Gastrocnemius medialis (tissue), 4 donors: ENCODE measurements around the gene ALDH3A2. TPM values are rescaled to one million over a fixed set of nuclear protein-coding genes. Genes with fewer than 3 reads are reported as not detected.

Experiments used
- ATAC-seq, 2 donors: fragments of 150-250 bp; one replicate each; pipeline ENCODE4 v1.9.1; 2016
- DNase-seq, 2 donors: peaks; one replicate each; pipeline ENCODE4 v3.0.0-alpha.2; 2019
- H3K27ac ChIP-seq, 4 donors: fragments of 200-600 bp; sonication (generic); 1 replicate in 1 of 4; 2 replicates in 3 of 4; pipeline ENCODE4 v1.5.1; 2016 to 2018; ENCODE audit warnings: mild to moderate bottlenecking in 2 of 4, moderate library complexity in 1 of 4
- H3K27me3 ChIP-seq, 3 donors: fragments of 200-600 bp; sonication (generic) in 2 of 3; 1 replicate in 1 of 3; 2 replicates in 2 of 3; pipeline versions ENCODE4 v1.5.1 to v1.6.0; 2016 to 2019; ENCODE audit warnings: mild to moderate bottlenecking in 1 of 3, moderate library complexity in 1 of 3
- H3K36me3 ChIP-seq, 2 donors: fragments of 200-600 bp; sonication (generic) in 1 of 2; one replicate each; pipeline ENCODE4 v1.5.1; 2017 to 2018
- H3K4me1 ChIP-seq, 2 donors: fragments of 200-600 bp; sonication (generic) in 1 of 2; one replicate each; pipeline ENCODE4 v1.5.1; 2016 to 2017; ENCODE audit warnings: mild to moderate bottlenecking in 2 of 2
- H3K4me3 ChIP-seq, 4 donors: fragments of 200-600 bp; sonication (generic) in 3 of 4; 1 replicate in 1 of 4; 2 replicates in 3 of 4; pipeline ENCODE4 v1.5.1; 2016 to 2019; ENCODE audit warnings: mild to moderate bottlenecking in 2 of 4
- H3K9me3 ChIP-seq, 3 donors: fragments of 200-600 bp; sonication (generic) in 2 of 3; 1 replicate in 1 of 3; 2 replicates in 2 of 3; pipeline ENCODE4 v1.5.1; 2016 to 2019
- POLR2A ChIP-seq, 2 donors: fragments of 450-650 bp; IDR thresholded peaks; one replicate each; pipeline ENCODE4 v1.6.1; 2017; ENCODE audit warnings: antibody characterized with exemption in 2 of 2, mild to moderate bottlenecking in 2 of 2, moderate library complexity in 2 of 2
- in situ Hi-C, 4 donors: fragments of 200-750 bp; cut with MboI; loops; one replicate each; pipeline versions ENCODE4 v1.15.0 to v1.8.0; 2017; ENCODE audit warnings: low sequenced_read_pairs in 4 of 4
- intact Hi-C: fragments of 100-400 bp; cut with DNase I; formaldehyde crosslinking; loops from one replicate; pipeline ENCODE4 v1.15.1; 2023; ENCODE audit warnings: low total_unique reads
- total RNA-seq, 4 donors: library from RNA; depleted of rRNA; stranded (reverse); fragments of >200 nt; gene quantifications; one replicate each; pipeline versions ENCODE4 v1.1.0 to v1.2.3, GENCODE V29; 2016
- TF ChIP-seq, protein P1 (sequence below), 5 experiments: fragments of 450-650 bp in 3 of 5; fragments of 200-600 bp in 2 of 5; sonication (generic) in 2 of 5; IDR thresholded peaks in 4 of 5; conservative IDR thresholded peaks in 1 of 5; 1 replicate in 4 of 5; 2 replicates in 1 of 5; pipeline ENCODE4 v1.5.1; 2016 to 2019; ENCODE audit warnings: antibody characterized with exemption in 5 of 5, mild to moderate bottlenecking in 3 of 5, moderate library complexity in 3 of 5

ALDH3A2 gene
- total RNA-seq, 4 donors from 2014 or later: 87.6 to 117 (median 98.2) TPM

DNA sequence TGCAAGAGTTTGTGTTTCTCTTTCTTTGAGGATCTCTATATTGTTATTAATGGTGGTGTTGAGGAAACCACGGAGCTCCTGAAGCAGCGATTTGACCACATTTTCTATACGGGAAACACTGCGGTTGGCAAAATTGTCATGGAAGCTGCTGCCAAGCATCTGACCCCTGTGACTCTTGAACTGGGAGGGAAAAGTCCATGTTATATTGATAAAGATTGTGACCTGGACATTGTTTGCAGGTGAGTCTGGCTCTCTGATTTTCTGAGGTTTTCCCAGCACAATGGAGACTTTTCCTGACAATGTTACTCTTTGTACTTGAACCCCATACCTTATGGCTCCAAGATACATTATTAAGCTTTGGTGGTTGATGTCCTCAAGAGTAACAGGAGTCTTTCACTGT is 7.8 kb downstream of the ALDH3A2 start:
- no peaks in the 10 kb centered on the region for H3K9me3 ChIP-seq
- H3K36me3 ChIP-seq: peaks cover 0 to 48% of the 10 kb centered on the region in 2 donors
- no peak for DNase-seq
- H3K27me3 ChIP-seq: no peaks in the 10 kb centered on the region
- peaks cover 22 to 24% of the 10 kb centered on the region in 2 donors for H3K4me1 ChIP-seq
- H3K4me3 ChIP-seq: no peak overlapping the region
- no peak for ATAC-seq
- no peak overlapping the region for H3K27ac ChIP-seq
- intact Hi-C loops (no loop called here), in situ Hi-C loops (no loop called here)
- TF ChIP-seq, protein P1, sequence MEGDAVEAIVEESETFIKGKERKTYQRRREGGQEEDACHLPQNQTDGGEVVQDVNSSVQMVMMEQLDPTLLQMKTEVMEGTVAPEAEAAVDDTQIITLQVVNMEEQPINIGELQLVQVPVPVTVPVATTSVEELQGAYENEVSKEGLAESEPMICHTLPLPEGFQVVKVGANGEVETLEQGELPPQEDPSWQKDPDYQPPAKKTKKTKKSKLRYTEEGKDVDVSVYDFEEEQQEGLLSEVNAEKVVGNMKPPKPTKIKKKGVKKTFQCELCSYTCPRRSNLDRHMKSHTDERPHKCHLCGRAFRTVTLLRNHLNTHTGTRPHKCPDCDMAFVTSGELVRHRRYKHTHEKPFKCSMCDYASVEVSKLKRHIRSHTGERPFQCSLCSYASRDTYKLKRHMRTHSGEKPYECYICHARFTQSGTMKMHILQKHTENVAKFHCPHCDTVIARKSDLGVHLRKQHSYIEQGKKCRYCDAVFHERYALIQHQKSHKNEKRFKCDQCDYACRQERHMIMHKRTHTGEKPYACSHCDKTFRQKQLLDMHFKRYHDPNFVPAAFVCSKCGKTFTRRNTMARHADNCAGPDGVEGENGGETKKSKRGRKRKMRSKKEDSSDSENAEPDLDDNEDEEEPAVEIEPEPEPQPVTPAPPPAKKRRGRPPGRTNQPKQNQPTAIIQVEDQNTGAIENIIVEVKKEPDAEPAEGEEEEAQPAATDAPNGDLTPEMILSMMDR (IDR thresholded peaks at IDR 0.05 in 4 of 5, conservative IDR thresholded peaks at IDR 0.05 in 1 of 5): no peak
- no peak for TF ChIP-seq POLR2A (IDR thresholded peaks at IDR 0.05)

DNA sequence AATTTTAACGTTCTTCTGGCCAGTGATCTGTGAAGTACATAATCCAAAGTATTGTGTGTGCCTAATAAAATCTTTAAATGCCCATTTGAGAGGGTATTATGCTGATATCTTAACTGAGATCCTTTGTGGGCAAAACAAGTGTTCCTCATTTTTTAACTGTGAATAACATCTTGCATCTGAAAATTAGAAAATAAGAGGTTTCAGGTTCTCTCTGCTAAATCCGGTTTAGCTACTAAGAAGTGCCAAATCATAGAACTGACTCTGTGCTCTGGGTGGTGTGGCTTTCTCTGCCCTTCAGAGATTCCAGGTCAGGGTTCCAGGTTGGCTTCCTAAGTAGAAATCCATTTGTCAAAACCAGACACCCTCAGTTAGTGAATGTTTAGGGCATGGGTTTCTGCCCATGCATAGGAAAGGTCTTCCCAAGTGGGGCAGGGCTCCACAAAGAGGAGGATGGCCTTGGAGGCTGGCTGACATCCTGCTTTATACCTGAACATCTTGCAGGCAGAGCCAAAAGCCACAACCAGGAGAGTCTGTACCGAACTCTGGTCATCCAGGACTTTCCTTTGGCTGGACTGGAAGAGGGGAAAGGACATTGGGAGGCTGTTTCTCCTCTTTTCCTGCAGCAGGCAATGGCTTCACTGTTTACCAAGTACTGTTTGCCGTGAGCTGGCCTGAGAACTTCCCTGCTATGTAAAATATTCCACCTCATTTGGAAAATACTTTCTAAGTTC is 8.5 kb downstream of the ALDH3A2 start:
- in situ Hi-C loops: no loop called here
- no peak for TF ChIP-seq POLR2A (IDR thresholded peaks at IDR 0.05)
- TF ChIP-seq, protein P1 (IDR thresholded peaks at IDR 0.05 in 4 of 5, conservative IDR thresholded peaks at IDR 0.05 in 1 of 5): no peak
- no peaks in the 10 kb centered on the region for H3K9me3 ChIP-seq

DNA sequence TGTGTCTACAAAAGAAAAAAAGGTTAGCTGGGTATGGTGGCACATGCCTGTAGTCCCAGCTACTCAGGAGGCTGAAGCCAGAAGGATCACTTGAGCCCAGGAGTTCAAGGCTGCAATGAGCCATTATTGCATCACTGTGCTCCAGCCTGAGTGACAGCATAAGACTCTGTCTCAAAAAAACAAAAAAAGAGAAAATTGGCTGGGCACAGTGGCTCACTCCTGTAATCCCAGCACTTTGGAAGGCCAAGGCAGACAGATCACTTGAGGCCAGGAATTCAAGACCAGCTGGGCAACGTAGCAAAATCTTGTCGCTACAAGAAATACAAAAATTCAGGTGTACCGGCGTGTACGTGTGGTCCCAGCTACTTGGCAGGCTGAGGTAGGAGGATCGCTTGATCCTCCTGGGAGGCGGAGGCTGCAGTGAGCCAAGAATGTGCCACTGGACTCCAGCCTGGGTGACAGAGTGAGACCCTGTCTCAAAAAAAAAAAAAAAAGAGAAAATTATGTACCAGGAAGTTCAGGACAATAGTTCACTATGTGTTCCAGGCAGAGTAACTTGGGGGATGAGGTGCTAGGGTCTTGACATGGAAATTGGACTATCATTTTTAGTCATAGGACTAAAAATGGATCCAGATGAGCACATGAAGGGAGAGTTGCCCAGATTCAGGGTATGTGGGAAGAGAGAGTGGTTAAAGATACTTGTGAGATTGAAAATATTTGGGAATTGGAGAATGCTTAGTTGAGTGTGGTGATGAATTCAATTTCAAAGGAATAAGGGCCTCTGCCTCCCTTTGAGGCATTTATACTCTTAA is 11.0 kb downstream of the ALDH3A2 start:
- H3K36me3 ChIP-seq: peaks cover 0 to 40% of the 10 kb centered on the region in 2 donors
- in situ Hi-C loops (loop anchor here in 1 of 4 donors (10.0 kb wide), 1 partner anchor 75 kb away; no protein-coding TSS in a partner anchor), intact Hi-C loops (no loop called here)
- no peak overlapping the region for H3K4me3 ChIP-seq
- H3K9me3 ChIP-seq: no peaks in the 10 kb centered on the region
- peak overlapping the region; percentile 31 to 54 (median 42) for H3K27ac ChIP-seq
- peak in 1 of 2 donors; percentile 21 for ATAC-seq
- TF ChIP-seq POLR2A (IDR thresholded peaks at IDR 0.05): no peak
- TF ChIP-seq, protein P1 (IDR thresholded peaks at IDR 0.05 in 4 of 5, conservative IDR thresholded peaks at IDR 0.05 in 1 of 5): no peak
- peaks cover 19 to 21% of the 10 kb centered on the region in 2 donors for H3K4me1 ChIP-seq
- no peaks in the 10 kb centered on the region for H3K27me3 ChIP-seq
- no peak for DNase-seq

More for the DNA sequence above, 8.5 kb downstream of the ALDH3A2 start:
- peaks cover 0 to 48% of the 10 kb centered on the region in 2 donors for H3K36me3 ChIP-seq
- H3K27ac ChIP-seq: no peak overlapping the region
- no peak for ATAC-seq
- no peak overlapping the region for H3K4me3 ChIP-seq
- intact Hi-C loops: no loop called here
- H3K27me3 ChIP-seq: no peaks in the 10 kb centered on the region
- DNase-seq: no peak
- H3K4me1 ChIP-seq: peaks cover 15 to 17% of the 10 kb centered on the region in 2 donors

DNA sequence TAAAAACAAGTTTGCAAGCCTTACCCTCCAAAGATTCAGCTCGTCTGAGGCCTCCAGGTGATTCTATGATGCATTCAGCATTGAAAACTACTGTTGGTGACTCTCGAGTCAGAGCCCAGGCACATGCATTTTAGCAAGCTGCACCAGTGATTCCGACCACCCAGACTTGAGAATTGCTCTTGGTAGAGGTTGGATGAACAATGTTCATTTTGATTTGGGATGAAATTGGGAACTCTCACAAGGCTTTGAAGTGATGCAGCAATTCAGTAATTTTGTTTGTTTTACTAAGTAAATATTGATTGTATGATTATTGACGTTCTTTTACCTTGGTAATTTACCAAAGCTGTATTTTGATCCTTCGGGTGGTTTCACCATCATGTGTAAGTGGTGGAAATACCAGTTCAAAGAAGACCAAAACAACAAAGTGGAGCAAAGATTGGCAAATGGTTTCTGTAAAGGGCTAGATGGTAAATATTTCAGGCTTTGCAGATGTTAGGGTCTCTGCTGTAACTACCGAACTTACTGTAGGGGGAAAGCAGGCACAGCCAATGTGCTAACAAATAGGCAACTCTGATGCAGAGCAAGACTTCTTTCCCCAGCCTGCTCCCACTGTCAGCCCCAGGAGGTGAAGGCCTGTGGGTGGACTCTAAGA is 11.8 kb downstream of the ALDH3A2 start:
- peaks cover 0 to 39% of the 10 kb centered on the region in 2 donors for H3K36me3 ChIP-seq
- peak overlapping the region in 1 of 4 donors; percentile 51 for H3K27ac ChIP-seq
- no peak overlapping the region for H3K4me3 ChIP-seq
- in situ Hi-C loops (loop anchor here in 1 of 4 donors (10.0 kb wide), 1 partner anchor 74 kb away; no protein-coding TSS in a partner anchor), intact Hi-C loops (no loop called here)
- no peak for ATAC-seq
- TF ChIP-seq, protein P1 (IDR thresholded peaks at IDR 0.05 in 4 of 5, conservative IDR thresholded peaks at IDR 0.05 in 1 of 5): no peak
- TF ChIP-seq POLR2A (IDR thresholded peaks at IDR 0.05): no peak
- H3K9me3 ChIP-seq: no peaks in the 10 kb centered on the region
- DNase-seq: no peak
- H3K4me1 ChIP-seq: peaks cover 23 to 25% of the 10 kb centered on the region in 2 donors
- H3K27me3 ChIP-seq: no peaks in the 10 kb centered on the region
